ENCODE data around the gene WNT1.

- TF ChIP-seq CTCF (IDR thresholded peaks at IDR 0.05): no peak
- TF ChIP-seq POLR2A (IDR thresholded peaks at IDR 0.05): no peak
Observed at GRCh38 chr12:48999371-49000131, 21.4 kb downstream of the WNT1 start, which contains the start of gene DDN.
